A549 treated with AZD9567 at 1 μM for 4 hours (cell line): ENCODE measurements around the gene SPATA22. TPM values are rescaled to one million over a fixed set of nuclear protein-coding genes. Genes with fewer than 3 reads are reported as not detected.

Source experiments
- total RNA-seq: library from RNA; stranded (reverse); fragments of 200-300 nt; extraction: Qiagen RNA extraction; gene quantifications from 5 replicates; pipeline ENCODE4 v1.2.3, GENCODE V29; 2022; ENCODE audit not compliant: insufficient read depth

SPATA22 gene
- not detected in 5 replicates for total RNA-seq

GRCh38 chr17:3471599-3471998 is at the start of gene SPATA22:
Gene SPATA22, minus strand, starts transcription at chr17:3471819. Its CDS starts 2,494 bp downstream, at chr17:3469325.

GRCh38 chr17:3475812-3476610 is 4.4 kb upstream of the SPATA22 start, which contains the start of gene ASPA:
Gene ASPA, plus strand, starts transcription at chr17:3475997. Its CDS starts 163 bp downstream, at chr17:3476160.

GRCh38 chr17:3433741-3434140 is 37.9 kb downstream of the SPATA22 start, which contains the start of gene OR1E2:
Gene OR1E2, minus strand, starts transcription at chr17:3433841. Its CDS starts 0 bp downstream, at chr17:3433841.

GRCh38 chr17:3411070-3411469 is 60.5 kb downstream of the SPATA22 start, which contains the start of gene OR3A3:
Gene OR3A3, plus strand, starts transcription at chr17:3411370.

GRCh38 chr17:3398310-3398709 is 73.3 kb downstream of the SPATA22 start, which contains the start of gene OR1E1:
Gene OR1E1, minus strand, starts transcription at chr17:3398410. Its CDS starts 0 bp downstream, at chr17:3398410.

Other genes starting within 250 kb of the SPATA22 start
- gene OR3A1, start 173.5 kb downstream of the SPATA22 start, total RNA-seq, result not detected in 5 replicates
- gene OR3A2, start 85.5 kb downstream of the SPATA22 start, total RNA-seq, result not detected in 5 replicates
- not detected in 5 replicates for gene OR1E1, start 73.4 kb downstream of the SPATA22 start, total RNA-seq
- gene OR3A3, start 60.4 kb downstream of the SPATA22 start, total RNA-seq, result not detected in 5 replicates
- not detected in 5 replicates for gene OR1E2, start 38.0 kb downstream of the SPATA22 start, total RNA-seq
- not detected in 5 replicates for gene ASPA, start 4.2 kb upstream of the SPATA22 start, total RNA-seq
- gene TRPV3, start 86.0 kb upstream of the SPATA22 start, total RNA-seq, result 0.10 to 0.37 TPM (median 0.18 TPM) in 5 replicates
- 2.5 to 5.3 TPM (median 4.8 TPM) in 5 replicates for gene TRPV1, start 137.6 kb upstream of the SPATA22 start, total RNA-seq
- gene SHPK, start 164.4 kb upstream of the SPATA22 start, total RNA-seq, result 13.6 to 17.9 TPM (median 17.0 TPM) in 5 replicates
- 8.7 to 16.3 TPM (median 13.9 TPM) in 5 replicates for gene CTNS, start 164.9 kb upstream of the SPATA22 start, total RNA-seq
- 251 to 369 TPM (median 356 TPM) in 5 replicates for gene TAX1BP3, start 196.8 kb upstream of the SPATA22 start, total RNA-seq
- gene EMC6, start 197.0 kb upstream of the SPATA22 start, total RNA-seq, result 108 to 162 TPM (median 160 TPM) in 5 replicates
- 13.4 to 22.8 TPM (median 20.0 TPM) in 5 replicates for gene P2RX5, start 224.3 kb upstream of the SPATA22 start, total RNA-seq